Endothelial cell of umbilical vein (primary cell): ENCODE results near the gene PLEKHH2. TPM values are rescaled to one million over a fixed set of nuclear protein-coding genes. Genes with fewer than 3 reads are reported as not detected.

Experiments
- Bru-seq: library from RNA; stranded (reverse); fragments of 400-500 nt; gene quantifications from one replicate; lab custom pipeline; 2021; lab: Mats Ljungman, UMichigan
- BruChase-seq, 2 experiments: library from RNA; stranded (reverse); fragments of 400-500 nt; gene quantifications; one replicate each; lab custom pipeline; 2021; lab: Mats Ljungman, UMichigan
- BruUV-seq: library from RNA; stranded (reverse); fragments of 400-500 nt; replicated peaks from 2 replicates; lab custom pipeline; 2021; lab: Mats Ljungman, UMichigan
- CTCF ChIA-PET: fragments of 300-600, 350-600 bp; sonication (Branson Sonifier 250); formaldehyde crosslinking; loops from one replicate; lab custom pipeline; 2021; ENCODE audit warnings: antibody characterized with exemption, inconsistent platforms; lab: Charles Lee
- POLR2A ChIA-PET: fragments of 300-600, 350-600 bp; sonication (Branson Sonifier 250); formaldehyde crosslinking; loops from one replicate; lab custom pipeline; 2021; ENCODE audit warnings: antibody characterized with exemption, inconsistent platforms; lab: Charles Lee
- DNase-seq: peaks from one replicate; pipeline ENCODE4 v3.0.0-alpha.2; 2011; ENCODE audit warnings: low read depth, low spot score
- FAIRE-seq: peaks from 2 replicates; lab custom pipeline; 2011; peaks lifted over from hg19 to GRCh38; lab: Jason Lieb, UNC
- H2AFZ ChIP-seq: 2 replicates; pipeline ENCODE4 v1.6.0; 2012; ENCODE audit warnings: low read depth, low read length, control low read depth, inconsistent platforms
- H3K27ac ChIP-seq: 2 replicates; pipeline ENCODE4 v1.5.1; 2011; ENCODE audit warnings: low read depth, mild to moderate bottlenecking, control low read depth, low read length, moderate library complexity; ENCODE audit not compliant: insufficient read depth
- H3K27me3 ChIP-seq, 2 experiments: 2 replicates each; pipeline versions ENCODE4 v1.6.0 to v1.6.1; 2011; ENCODE audit warnings: low read length in 2 of 2, mixed read lengths in 1 of 2; ENCODE audit not compliant: control insufficient read depth in 2 of 2, insufficient read depth in 2 of 2
- H3K36me3 ChIP-seq, 2 experiments: 2 replicates in 1 of 2; 3 replicates in 1 of 2; pipeline ENCODE4 v1.5.1; 2011; ENCODE audit warnings: low read length in 2 of 2, mild to moderate bottlenecking in 1 of 2, moderate library complexity in 1 of 2; ENCODE audit not compliant: control insufficient read depth in 2 of 2, insufficient read depth in 2 of 2; ENCODE audit errors: extremely low read depth in 1 of 2
- H3K4me1 ChIP-seq: 3 replicates; pipeline ENCODE4 v1.5.1; 2011; ENCODE audit warnings: mild to moderate bottlenecking, low read length; ENCODE audit not compliant: control insufficient read depth, insufficient read depth; ENCODE audit errors: extremely low read depth
- H3K4me2 ChIP-seq: 2 replicates; pipeline ENCODE4 v1.6.1; 2011; ENCODE audit warnings: low read length, control low read depth, mixed read lengths; ENCODE audit not compliant: insufficient read depth
- H3K4me3 ChIP-seq, 3 experiments: fragments of 200-600 bp in 1 of 3; sonication (generic), shearing (Covaris generic) in 1 of 3; replicated peaks in 1 of 3; 2 replicates each; pipeline ENCODE4 v1.5.1; 2011 to 2016; ENCODE audit warnings: control low read depth in 3 of 3, low read length in 3 of 3, mild to moderate bottlenecking in 2 of 3, inconsistent platforms in 1 of 3, low read depth in 1 of 3, moderate library complexity in 1 of 3; ENCODE audit not compliant: insufficient read depth in 1 of 3
- H3K79me2 ChIP-seq: 2 replicates; pipeline ENCODE4 v1.6.0; 2012; ENCODE audit warnings: low read length, inconsistent platforms; ENCODE audit not compliant: control insufficient read depth, insufficient read depth
- H3K9ac ChIP-seq: replicated peaks from 2 replicates; pipeline ENCODE3; 2011; ENCODE audit warnings: low read length, control low read depth; ENCODE audit not compliant: insufficient read depth; ENCODE audit errors: extremely low read depth
- H3K9me1 ChIP-seq: replicated peaks from 3 replicates; pipeline ENCODE4 v1.6.0; 2011; ENCODE audit warnings: mild to moderate bottlenecking, low read length; ENCODE audit not compliant: control insufficient read depth, insufficient read depth; ENCODE audit errors: extremely low read depth
- H3K9me3 ChIP-seq: replicated peaks from 2 replicates; pipeline ENCODE4 v1.5.1; 2012; ENCODE audit warnings: low read length, inconsistent platforms; ENCODE audit not compliant: control insufficient read depth, insufficient read depth
- H4K20me1 ChIP-seq: replicated peaks from 2 replicates; pipeline ENCODE3; 2011; ENCODE audit warnings: mild to moderate bottlenecking, low read length; ENCODE audit not compliant: control insufficient read depth, insufficient read depth; ENCODE audit errors: extremely low read depth
- CTCF ChIP-seq, 2 donors: IDR thresholded peaks; 1 replicate in 1 of 2; 2 replicates in 1 of 2; pipeline ENCODE4 v1.5.1; 2011; ENCODE audit warnings: low read length in 2 of 2, mild to moderate bottlenecking in 2 of 2, moderate library complexity in 2 of 2, control low read depth in 1 of 2, inconsistent platforms in 1 of 2, low read depth in 1 of 2; ENCODE audit not compliant: insufficient read depth in 1 of 2; ENCODE audit errors: extremely low read depth in 1 of 2
- EZH2 ChIP-seq: IDR thresholded peaks from 2 replicates; pipeline ENCODE4 v1.6.1; 2012; ENCODE audit warnings: borderline replicate concordance, low read depth, mild to moderate bottlenecking, moderate library complexity, low read length, inconsistent platforms; ENCODE audit not compliant: severe bottlenecking
- FOS ChIP-seq: IDR thresholded peaks from 2 replicates; pipeline ENCODE4 v1.6.1; 2011; ENCODE audit warnings: mild to moderate bottlenecking, low read length, moderate library complexity, borderline replicate concordance; ENCODE audit not compliant: insufficient read depth
- GATA2 ChIP-seq: IDR thresholded peaks from 2 replicates; pipeline ENCODE4 v1.7.0; 2011; ENCODE audit warnings: low read depth, mild to moderate bottlenecking, moderate library complexity, mixed read lengths, low read length; ENCODE audit not compliant: insufficient read length, insufficient read depth
- JUN ChIP-seq: IDR thresholded peaks from 2 replicates; pipeline ENCODE4 v1.6.1; 2011; ENCODE audit warnings: borderline replicate concordance, low read depth; ENCODE audit not compliant: insufficient read length, insufficient read depth
- MAX ChIP-seq: IDR thresholded peaks from 2 replicates; pipeline ENCODE4 v1.6.1; 2011; ENCODE audit not compliant: insufficient read depth, insufficient read length
- MYC ChIP-seq: IDR thresholded peaks from one replicate; pipeline ENCODE4 v1.6.1; 2011; ENCODE audit warnings: mild to moderate bottlenecking, low read depth, low read length
- POLR2A ChIP-seq: IDR thresholded peaks from 2 replicates; pipeline ENCODE4 v1.6.1; 2012; ENCODE audit warnings: low read depth, mild to moderate bottlenecking, control low read depth, low read length
- POLR2AphosphoS5 ChIP-seq: IDR thresholded peaks from 2 replicates; pipeline ENCODE4 v1.6.1; 2012; ENCODE audit warnings: low read depth, mild to moderate bottlenecking, control low read depth, low read length, moderate library complexity; ENCODE audit not compliant: insufficient read depth
- dilution Hi-C: fragments of 300-500 bp; cut with MboI; formaldehyde crosslinking; loops from one replicate; pipeline ENCODE4 v1.15.0; 2019; ENCODE audit warnings: low sequenced_read_pairs; ENCODE audit not compliant: extremely low pct_ligation_motif_present
- intact Hi-C: fragments of 100-400 bp; cut with micrococcal nuclease; formaldehyde crosslinking; loops from one replicate; pipeline ENCODE4 v1.10.0; 2022
- long read RNA-seq: library from polyadenylated mRNA; stranded (forward); transcript quantifications from one replicate; pipeline ENCODE4 v2.0.0, GENCODE V29; 2021
- polyA minus RNA-seq, 3 experiments: library from RNA; depleted of rRNA, polyadenylated mRNA; stranded (reverse); fragments of >200 nt; gene quantifications; 1 replicate in 1 of 3; 2 replicates in 2 of 3; pipeline ENCODE4 v1.2.3, GENCODE V29; 2011
- polyA plus RNA-seq, 4 experiments: library from polyadenylated mRNA; depleted of rRNA in 3 of 4; stranded (reverse) in 3 of 4; unstranded in 1 of 4; fragments of >200 nt; gene quantifications; 2 replicates each; pipeline versions ENCODE4 v1.2.1 to v1.2.3, GENCODE V29; 2011 to 2012; ENCODE audit warnings: missing spikeins in 1 of 4
- total RNA-seq: library from RNA; stranded (reverse); gene quantifications from 2 replicates; pipeline ENCODE4 v1.2.3, GENCODE V29; 2021

PLEKHH2 gene
- total RNA-seq (0.58 and 1.1 TPM in 2 replicates), polyA plus RNA-seq (0.35 and 0.41 TPM in 2 replicates), polyA minus RNA-seq (0.89 and 1.7 TPM in 2 replicates), Bru-seq, nascent RNA (percentile 25 among the genes with signal in this experiment), BruChase-seq, experiment 1, labeled RNA remaining after a 6-hour chase (percentile 28 among the genes with signal in this experiment), BruChase-seq, experiment 2, labeled RNA remaining after a 2-hour chase (percentile 31 among the genes with signal in this experiment)
- 0.19 and 0.32 TPM in 2 replicates for polyA plus RNA-seq (2011; cell fraction: cytosol; rRNA removed)
- 4.8 and 5.1 TPM in 2 replicates for polyA plus RNA-seq (2011; cell fraction: nucleus; rRNA removed)
- 0.86 and 0.97 TPM in 2 replicates for polyA plus RNA-seq (2012)
- not detected for polyA minus RNA-seq (2011; cell fraction: cytosol; rRNA and poly(A)+ RNA removed)
- 0.77 and 1.9 TPM in 2 replicates for polyA minus RNA-seq (2011; cell fraction: nucleus; rRNA and poly(A)+ RNA removed)
- long read RNA-seq: 0 reads

GRCh38 chr2:43637030-43637803 lies at the start of gene PLEKHH2:
Gene PLEKHH2, plus strand, starts transcription at chr2:43637260. Its CDS starts 7,414 bp downstream, at chr2:43644674.
- Histone ChIP-seq H3K9ac (peak within 1 kb of the TSS; percentile 34), H2AFZ (peak within 1 kb of the TSS; percentile 75), H3K4me1 (peaks cover 11% of the 10 kb centered on the region), H3K27me3 (peaks cover 9 to 22% of the 10 kb centered on the region in 2 experiments), H3K4me2 (peak within 1 kb of the TSS; percentile 80), H3K36me3 (no peaks in the 10 kb centered on the region), H3K27ac (no peak within 1 kb of the TSS), H4K20me1 (no peaks in the 10 kb centered on the region), H3K79me2 (no peaks in the 10 kb centered on the region), H3K9me3 (no peaks in the 10 kb centered on the region), H3K9me1 (no peaks in the 10 kb centered on the region), H3K4me3 (peak within 1 kb of the TSS; percentile 52 to 92 (median 56))
- ChIA-PET POLR2A (interaction anchor here (0.5 kb wide), 1 partner anchor 1323 kb away, joined by 5 read pairs; no protein-coding TSS in a partner anchor), CTCF (interaction anchor here (1.0 kb wide), 1 partner anchor 32 kb away, joined by 6 read pairs; no protein-coding TSS in a partner anchor)
- BruUV-seq: no TSS peak
- intact Hi-C loops (no loop called here), dilution Hi-C loops (no loop called here)
- DNase-seq: peak; percentile 84
- FAIRE-seq: peak; percentile 89
- no peak for TF ChIP-seq JUN
- TF ChIP-seq POLR2AphosphoS5: no peak
- TF ChIP-seq GATA2: no peak
- no peak for TF ChIP-seq MYC
- no peak for TF ChIP-seq POLR2A
- no peak for TF ChIP-seq EZH2
- no peak for TF ChIP-seq FOS
- no peak for TF ChIP-seq MAX
- TF ChIP-seq CTCF (IDR thresholded peaks at IDR 0.05; ENCODE audit: extremely low read depth in 1 of 2, insufficient read depth in 1 of 2, low read depth in 1 of 2, low read length in 2 of 2): no peak
